ENCODE measurements around the gene LCTL. TPM values are rescaled to one million over a fixed set of nuclear protein-coding genes. Genes with fewer than 3 reads are reported as not detected.

Gene LCTL
- total RNA-seq, 6 experiments from 2014 or later, result 0.12 to 0.76 (median 0.74) TPM

GRCh38 chr15:66609876-66610275 lies 44.1 kb upstream of the LCTL start:
- Mint-ChIP-seq H3K4me1 (ENCODE audit: low read depth) (no peaks in the 10 kb centered on the region), H3K36me3 (ENCODE audit: low read depth) (no peaks in the 10 kb centered on the region), H3K4me3 (no peak overlapping the region), H3K27me3 (ENCODE audit: insufficient read depth) (peaks cover 14% of the 10 kb centered on the region), H3K27ac (no peak overlapping the region), H3K9me3 (no peaks in the 10 kb centered on the region)
- no peak for DNase-seq
- TF ChIP-seq, protein P1, sequence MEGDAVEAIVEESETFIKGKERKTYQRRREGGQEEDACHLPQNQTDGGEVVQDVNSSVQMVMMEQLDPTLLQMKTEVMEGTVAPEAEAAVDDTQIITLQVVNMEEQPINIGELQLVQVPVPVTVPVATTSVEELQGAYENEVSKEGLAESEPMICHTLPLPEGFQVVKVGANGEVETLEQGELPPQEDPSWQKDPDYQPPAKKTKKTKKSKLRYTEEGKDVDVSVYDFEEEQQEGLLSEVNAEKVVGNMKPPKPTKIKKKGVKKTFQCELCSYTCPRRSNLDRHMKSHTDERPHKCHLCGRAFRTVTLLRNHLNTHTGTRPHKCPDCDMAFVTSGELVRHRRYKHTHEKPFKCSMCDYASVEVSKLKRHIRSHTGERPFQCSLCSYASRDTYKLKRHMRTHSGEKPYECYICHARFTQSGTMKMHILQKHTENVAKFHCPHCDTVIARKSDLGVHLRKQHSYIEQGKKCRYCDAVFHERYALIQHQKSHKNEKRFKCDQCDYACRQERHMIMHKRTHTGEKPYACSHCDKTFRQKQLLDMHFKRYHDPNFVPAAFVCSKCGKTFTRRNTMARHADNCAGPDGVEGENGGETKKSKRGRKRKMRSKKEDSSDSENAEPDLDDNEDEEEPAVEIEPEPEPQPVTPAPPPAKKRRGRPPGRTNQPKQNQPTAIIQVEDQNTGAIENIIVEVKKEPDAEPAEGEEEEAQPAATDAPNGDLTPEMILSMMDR (IDR thresholded peaks at IDR 0.05), result no peak

DNA sequence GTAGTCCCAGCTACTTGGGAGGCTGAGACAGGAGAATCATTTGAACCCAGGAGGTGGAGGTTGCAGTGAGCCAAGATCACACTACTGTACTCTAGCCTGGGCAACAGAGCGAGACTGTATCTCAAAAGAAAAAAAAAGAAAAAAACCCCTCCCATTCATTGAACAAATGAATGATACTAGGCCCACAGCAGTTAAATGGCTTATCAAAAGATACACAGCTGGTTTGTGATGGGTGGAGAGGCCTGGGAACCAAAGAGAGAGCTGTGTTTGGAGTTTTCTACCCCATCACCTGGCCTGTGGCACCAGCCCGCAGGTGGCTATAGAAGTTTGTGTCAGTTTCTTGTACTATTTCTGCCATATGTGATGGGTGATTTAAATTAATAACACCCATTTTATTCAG lies 43.1 kb upstream of the LCTL start:
- DNase-seq, result no peak
- Mint-ChIP-seq H3K4me1 (ENCODE audit: low read depth) (no peaks in the 10 kb centered on the region), H3K27me3 (ENCODE audit: insufficient read depth) (peaks cover 14% of the 10 kb centered on the region), H3K9me3 (no peaks in the 10 kb centered on the region), H3K36me3 (ENCODE audit: low read depth) (no peaks in the 10 kb centered on the region), H3K4me3 (no peak overlapping the region), H3K27ac (no peak overlapping the region)
- TF ChIP-seq, protein P1 (IDR thresholded peaks at IDR 0.05), result no peak

GRCh38 chr15:66608159-66608558 lies 42.4 kb upstream of the LCTL start:
- DNase-seq, result no peak
- TF ChIP-seq, protein P1 (IDR thresholded peaks at IDR 0.05), result no peak
- Mint-ChIP-seq H3K4me3 (no peak overlapping the region), H3K27me3 (ENCODE audit: insufficient read depth) (peaks cover 14% of the 10 kb centered on the region), H3K27ac (no peak overlapping the region), H3K36me3 (ENCODE audit: low read depth) (no peaks in the 10 kb centered on the region), H3K9me3 (no peaks in the 10 kb centered on the region), H3K4me1 (ENCODE audit: low read depth) (no peaks in the 10 kb centered on the region)

- no peak overlapping the region for H3K27ac Mint-ChIP-seq
- H3K4me3 Mint-ChIP-seq, result no peak overlapping the region
- no peaks in the 10 kb centered on the region for H3K9me3 Mint-ChIP-seq
- peaks cover 16% of the 10 kb centered on the region for H3K27me3 Mint-ChIP-seq (ENCODE audit: insufficient read depth)
- DNase-seq, result peak; percentile 20
- no peaks in the 10 kb centered on the region for H3K36me3 Mint-ChIP-seq (ENCODE audit: low read depth)
- TF ChIP-seq, protein P1 (IDR thresholded peaks at IDR 0.05), result peak; percentile 95
- H3K4me1 Mint-ChIP-seq (ENCODE audit: low read depth), result no peaks in the 10 kb centered on the region
Observed at GRCh38 chr15:66603301-66604179, 37.7 kb upstream of the LCTL start.

- no peak overlapping the region for H3K27ac Mint-ChIP-seq
- peaks cover 9% of the 10 kb centered on the region for H3K27me3 Mint-ChIP-seq (ENCODE audit: insufficient read depth)
- no peaks in the 10 kb centered on the region for H3K36me3 Mint-ChIP-seq (ENCODE audit: low read depth)
- DNase-seq, result no peak
- no peak overlapping the region for H3K4me3 Mint-ChIP-seq
- TF ChIP-seq, protein P1 (IDR thresholded peaks at IDR 0.05), result no peak
- H3K9me3 Mint-ChIP-seq, result no peaks in the 10 kb centered on the region
- H3K4me1 Mint-ChIP-seq (ENCODE audit: low read depth), result no peaks in the 10 kb centered on the region
Observed at GRCh38 chr15:66601521-66601920, 35.7 kb upstream of the LCTL start.
